ENCODE data around the gene TMEM184B. TPM values are rescaled to one million over a fixed set of nuclear protein-coding genes. Genes with fewer than 3 reads are reported as not detected.
A peak's percentile ranks its signal among the peaks of the same experiment; 100 is the strongest.

TMEM184B gene
- total and polyA plus RNA-seq, 12 donors, result 20.8 to 51.6 (median 42.3) TPM

DNA sequence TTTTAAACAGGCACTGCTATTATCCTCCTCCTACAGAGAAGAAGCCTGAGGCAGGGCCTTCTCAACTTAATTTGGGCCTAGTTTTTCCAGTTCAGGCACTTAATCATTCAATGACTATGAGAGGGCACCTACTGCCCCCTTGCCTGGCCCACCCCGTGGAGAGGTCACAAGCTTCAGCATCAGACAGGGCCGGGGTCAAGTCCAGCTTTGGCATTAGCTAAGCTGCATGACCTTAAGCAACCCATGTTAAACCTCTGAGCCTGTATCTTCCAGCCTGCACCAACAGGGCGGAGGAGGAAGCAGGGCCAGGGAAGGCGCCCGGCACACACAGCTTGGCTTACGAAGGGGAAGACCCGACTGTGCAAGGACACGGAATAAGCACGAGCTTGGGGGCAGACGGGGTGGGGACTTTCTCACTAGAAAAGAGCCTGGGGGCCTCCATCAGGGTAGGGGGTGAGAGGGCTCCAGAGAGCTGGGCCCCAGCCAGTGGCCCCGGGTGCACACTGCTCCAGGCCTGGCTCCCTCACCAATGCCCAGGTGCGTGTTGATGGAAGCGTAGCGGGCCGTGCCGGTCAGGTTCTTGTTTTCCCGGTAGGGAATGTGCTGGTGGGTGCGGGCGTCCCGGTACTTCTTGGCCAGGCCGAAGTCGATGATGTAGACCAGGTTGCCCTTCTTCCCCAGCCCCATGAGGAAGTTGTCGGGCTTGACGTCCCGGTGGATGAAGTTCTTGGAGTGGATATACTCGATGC, 27.6 kb upstream of the TMEM184B start:
- TF ChIP-seq, protein P1, sequence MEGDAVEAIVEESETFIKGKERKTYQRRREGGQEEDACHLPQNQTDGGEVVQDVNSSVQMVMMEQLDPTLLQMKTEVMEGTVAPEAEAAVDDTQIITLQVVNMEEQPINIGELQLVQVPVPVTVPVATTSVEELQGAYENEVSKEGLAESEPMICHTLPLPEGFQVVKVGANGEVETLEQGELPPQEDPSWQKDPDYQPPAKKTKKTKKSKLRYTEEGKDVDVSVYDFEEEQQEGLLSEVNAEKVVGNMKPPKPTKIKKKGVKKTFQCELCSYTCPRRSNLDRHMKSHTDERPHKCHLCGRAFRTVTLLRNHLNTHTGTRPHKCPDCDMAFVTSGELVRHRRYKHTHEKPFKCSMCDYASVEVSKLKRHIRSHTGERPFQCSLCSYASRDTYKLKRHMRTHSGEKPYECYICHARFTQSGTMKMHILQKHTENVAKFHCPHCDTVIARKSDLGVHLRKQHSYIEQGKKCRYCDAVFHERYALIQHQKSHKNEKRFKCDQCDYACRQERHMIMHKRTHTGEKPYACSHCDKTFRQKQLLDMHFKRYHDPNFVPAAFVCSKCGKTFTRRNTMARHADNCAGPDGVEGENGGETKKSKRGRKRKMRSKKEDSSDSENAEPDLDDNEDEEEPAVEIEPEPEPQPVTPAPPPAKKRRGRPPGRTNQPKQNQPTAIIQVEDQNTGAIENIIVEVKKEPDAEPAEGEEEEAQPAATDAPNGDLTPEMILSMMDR (IDR thresholded peaks at IDR 0.05), result no peak
- WGBS, 2 donors, result 83 to 84% methylated on average over 26 of the region's 26 CpGs
- DNase-seq (no peak), ATAC-seq (no peak)
- Histone ChIP-seq H3K36me3 (peaks cover 11 to 86% (median 77%) of the 10 kb centered on the region in 9 donors), H3K9me3 (no peaks in the 10 kb centered on the region), H3K4me1 (peaks cover 11 to 54% (median 32%) of the 10 kb centered on the region in 9 donors), H3K27me3 (no peaks in the 10 kb centered on the region), H3K27ac (peak overlapping the region in 1 of 10 donors; percentile 19), H3K4me3 (no peak overlapping the region)
- intact Hi-C loops (cut with DNase I), result no loop called here

DNA sequence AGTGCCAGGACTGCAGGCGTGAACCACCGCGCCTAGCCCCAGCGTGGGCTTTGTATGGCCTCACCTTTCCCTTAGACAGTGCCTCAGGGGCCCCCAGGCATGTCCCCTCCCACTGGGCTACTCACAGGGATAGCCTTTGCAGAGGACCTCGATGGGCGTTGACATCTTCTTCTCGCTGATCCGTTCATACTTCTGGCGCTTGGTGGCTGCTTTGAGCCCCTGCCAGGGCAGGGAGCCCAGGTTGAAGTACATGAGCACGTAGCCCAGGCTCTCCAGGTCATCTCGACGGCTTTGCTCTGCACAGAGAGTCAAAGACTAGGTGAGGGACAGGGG, 26.9 kb upstream of the TMEM184B start:
- peak in 1 of 2 donors; percentile 39 for DNase-seq
- peak overlapping the region in 1 of 10 donors; percentile 19 for H3K27ac ChIP-seq
- intact Hi-C loops (cut with DNase I), result loop anchor here in 1 of 10 donors (2.0 kb wide), 1 partner anchor 53 kb away; no protein-coding TSS in a partner anchor

DNA sequence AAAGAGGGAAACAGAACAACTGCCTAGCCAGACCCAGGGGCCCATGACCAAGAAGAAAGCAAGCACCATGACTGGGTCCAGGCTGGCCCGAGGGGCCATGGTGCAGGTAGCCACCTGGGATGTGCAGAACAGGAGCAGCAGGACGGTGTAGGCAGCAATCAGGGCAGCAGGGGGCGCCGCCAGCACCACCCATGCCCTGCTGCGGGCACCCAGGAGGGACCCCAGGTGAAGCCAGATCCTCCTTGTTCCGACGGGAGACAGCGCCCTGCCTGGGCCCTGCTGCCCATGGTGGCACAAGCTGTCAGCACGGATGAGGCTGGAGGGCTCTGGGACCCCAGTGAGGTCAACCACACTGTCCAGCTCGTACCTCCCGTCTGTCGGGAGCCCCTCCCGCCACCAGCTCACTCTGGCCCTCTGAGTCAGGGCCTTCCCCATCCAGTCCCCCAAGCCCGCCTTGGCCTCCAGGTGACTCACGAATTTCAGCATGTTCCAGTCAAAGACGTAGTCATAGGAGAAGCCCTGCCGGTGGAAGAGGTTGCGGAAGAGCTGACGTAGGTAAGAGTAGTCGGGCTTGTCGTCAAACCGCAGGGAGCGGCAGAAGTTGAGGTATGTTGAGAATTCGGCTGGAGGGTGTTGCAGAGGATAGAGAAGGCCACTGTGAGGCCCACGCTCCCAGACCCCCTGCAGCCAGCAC, 25.6 kb upstream of the TMEM184B start:
- peak in 3 of 8 donors; percentile 8 to 29 (median 25) for ATAC-seq
- H3K4me3 ChIP-seq, result no peak overlapping the region
- TF ChIP-seq, protein P1 (IDR thresholded peaks at IDR 0.05), result peak in 7 of 9 donors; percentile 21 to 56 (median 41)
- peaks cover 11 to 100% (median 83%) of the 10 kb centered on the region in 9 donors for H3K36me3 ChIP-seq
- H3K4me1 ChIP-seq, result peaks cover 3 to 43% (median 14%) of the 10 kb centered on the region in 9 donors
- no peak overlapping the region for H3K27ac ChIP-seq
- DNase-seq, result no peak
- intact Hi-C loops (cut with DNase I), result loop anchor here in 1 of 10 donors (2.0 kb wide), 1 partner anchor 54 kb away; no protein-coding TSS in a partner anchor
- 85 to 88% methylated on average over 25 of the region's 25 CpGs for WGBS, 2 donors
- no peaks in the 10 kb centered on the region for H3K27me3 ChIP-seq
- no peaks in the 10 kb centered on the region for H3K9me3 ChIP-seq

More for the DNA sequence above, 26.9 kb upstream of the TMEM184B start:
- peaks cover 11 to 53% (median 25%) of the 10 kb centered on the region in 9 donors for H3K4me1 ChIP-seq
- ATAC-seq, result peak in 4 of 8 donors; percentile 17 to 27 (median 22)
- H3K4me3 ChIP-seq, result no peak overlapping the region
- H3K9me3 ChIP-seq, result no peaks in the 10 kb centered on the region
- no peaks in the 10 kb centered on the region for H3K27me3 ChIP-seq
- peaks cover 11 to 92% (median 77%) of the 10 kb centered on the region in 9 donors for H3K36me3 ChIP-seq
- TF ChIP-seq, protein P1 (IDR thresholded peaks at IDR 0.05), result no peak
- 64 to 72% methylated on average over 12 of the region's 12 CpGs for WGBS, 2 donors

DNA sequence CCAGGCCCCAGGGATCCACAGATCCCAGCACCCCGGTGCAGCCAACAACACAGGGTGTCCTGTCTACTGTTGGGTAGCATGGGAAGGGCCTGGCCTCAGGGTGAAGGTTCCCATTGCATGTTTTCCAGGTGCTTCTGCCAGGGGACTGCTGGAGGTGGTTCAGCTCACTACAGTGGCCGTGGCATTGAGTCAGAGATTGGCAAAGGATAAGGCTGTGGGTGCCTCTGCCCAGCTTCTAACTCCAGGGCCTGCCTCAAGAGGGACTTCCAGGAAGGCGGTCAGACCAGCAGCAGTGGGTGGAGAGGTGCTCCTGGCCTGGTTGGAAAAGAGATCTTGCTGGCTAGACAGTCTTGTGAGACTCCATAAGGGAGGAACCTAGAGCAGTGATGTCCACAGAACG, 23.6 kb upstream of the TMEM184B start:
- Histone ChIP-seq H3K36me3 (peaks cover 11 to 100% (median 77%) of the 10 kb centered on the region in 9 donors), H3K27me3 (no peaks in the 10 kb centered on the region), H3K27ac (peak overlapping the region in 1 of 10 donors; percentile 15), H3K4me1 (peaks cover 0 to 48% (median 18%) of the 10 kb centered on the region in 9 donors), H3K4me3 (no peak overlapping the region), H3K9me3 (no peaks in the 10 kb centered on the region)
- no peak for DNase-seq
- 70 to 77% methylated on average over 4 of the region's 4 CpGs for WGBS, 2 donors
- no peak for ATAC-seq
- intact Hi-C loops (cut with DNase I), result no loop called here
- TF ChIP-seq, protein P1 (IDR thresholded peaks at IDR 0.05), result no peak
